GM23338 (cell line): ENCODE data around the gene NOSIP. TPM values are rescaled to one million over a fixed set of nuclear protein-coding genes. Genes with fewer than 3 reads are reported as not detected.

Experiments used
- ATAC-seq: fragments of 200-7000 bp; cut with Tn5 transposase; 3 replicates; pipeline ENCODE4 v1.9.1; 2020
- DNase-seq: peaks from one replicate; pipeline ENCODE4 v3.0.0-alpha.2; 2015; ENCODE audit warnings: low spot score
- H2AFZ ChIP-seq: fragments of 200-600 bp; sonication (generic); 2 replicates; pipeline ENCODE4 v1.8.0; 2016; ENCODE audit warnings: antibody characterized with exemption, mild to moderate bottlenecking, moderate library complexity
- H3F3A ChIP-seq: fragments of 200-600 bp; sonication (generic); replicated peaks from 2 replicates; pipeline ENCODE4 v1.8.0; 2017; ENCODE audit warnings: antibody characterized with exemption, mixed run types, low read depth
- H3K27ac ChIP-seq: fragments of 200-600 bp; sonication (generic); 2 replicates; pipeline ENCODE4 v1.6.1; 2016; ENCODE audit warnings: low read depth
- H3K27me3 ChIP-seq: fragments of 200-600 bp; sonication (generic); 2 replicates; pipeline ENCODE4 v1.8.0; 2016; ENCODE audit warnings: mild to moderate bottlenecking, mixed run types, moderate library complexity; ENCODE audit not compliant: insufficient read depth
- H3K36me3 ChIP-seq: fragments of 200-600 bp; sonication (generic); 2 replicates; pipeline ENCODE4 v1.8.0; 2016; ENCODE audit warnings: mild to moderate bottlenecking; ENCODE audit not compliant: insufficient read depth
- H3K4me1 ChIP-seq: fragments of 200-600 bp; sonication (generic); 2 replicates; pipeline ENCODE4 v1.8.0; 2016; ENCODE audit warnings: mild to moderate bottlenecking, moderate library complexity; ENCODE audit not compliant: insufficient read depth
- H3K4me2 ChIP-seq: fragments of 200-600 bp; sonication (generic); 2 replicates; pipeline ENCODE4 v1.7.1; 2017; ENCODE audit warnings: mixed run types
- H3K4me3 ChIP-seq: fragments of 200-600 bp; sonication (generic); 2 replicates; pipeline ENCODE4 v1.6.1; 2016; ENCODE audit warnings: mixed run types
- H3K79me2 ChIP-seq: fragments of 200-600 bp; sonication (generic); replicated peaks from 2 replicates; pipeline ENCODE4 v1.8.0; 2017; ENCODE audit warnings: mild to moderate bottlenecking; ENCODE audit not compliant: insufficient read depth
- H3K9me2 ChIP-seq: fragments of 200-600 bp; sonication (generic); 2 replicates; pipeline ENCODE4 v1.8.0; 2017; ENCODE audit not compliant: insufficient read depth
- H4K20me1 ChIP-seq: fragments of 200-600 bp; sonication (generic); replicated peaks from 2 replicates; pipeline ENCODE4 v1.8.0; 2017; ENCODE audit warnings: mild to moderate bottlenecking; ENCODE audit not compliant: insufficient read depth
- H3K27ac Mint-ChIP-seq: 2 replicates; pipeline ENCODE4 v1.8.0; 2020; ENCODE audit warnings: inconsistent platforms, mild to moderate bottlenecking, moderate library complexity, mixed read lengths
- H3K27me3 Mint-ChIP-seq: 3 replicates; pipeline ENCODE4 v1.8.0; 2022; ENCODE audit warnings: low read depth, mild to moderate bottlenecking, moderate library complexity, mixed read lengths, inconsistent platforms; ENCODE audit not compliant: insufficient read depth, poor library complexity
- H3K36me3 Mint-ChIP-seq: 3 replicates; pipeline ENCODE4 v1.8.0; 2021; ENCODE audit warnings: low read depth, mild to moderate bottlenecking, inconsistent platforms, moderate library complexity, mixed read lengths
- H3K4me1 Mint-ChIP-seq: 3 replicates; pipeline ENCODE4 v1.8.0; 2020; ENCODE audit warnings: mild to moderate bottlenecking, inconsistent platforms, mixed read lengths
- H3K4me3 Mint-ChIP-seq: 3 replicates; pipeline ENCODE4 v1.8.0; 2021; ENCODE audit warnings: moderate library complexity, mild to moderate bottlenecking, inconsistent platforms, mixed read lengths
- H3K9me3 Mint-ChIP-seq: 3 replicates; pipeline ENCODE4 v1.8.0; 2020; ENCODE audit warnings: moderate library complexity, mild to moderate bottlenecking, inconsistent platforms, mixed read lengths
- CREB1 ChIP-seq: fragments of 250-450 bp; sonication (Bioruptor Pico); IDR thresholded peaks from 2 replicates; pipeline ENCODE4 v1.5.0; 2020; ENCODE audit warnings: low read depth, mild to moderate bottlenecking, moderate library complexity
- ZNF114 ChIP-seq: fragments of 250-450 bp; sonication (Bioruptor Pico); IDR thresholded peaks from 2 replicates; pipeline ENCODE4 v1.5.0; 2020; ENCODE audit warnings: mild to moderate bottlenecking, moderate library complexity
- polyA plus RNA-seq: library from polyadenylated mRNA; unstranded; fragments of >200 nt; fragmentation: Nextera tagmentation; extraction: Ambion mirVana; gene quantifications from 2 replicates; pipeline ENCODE4 v1.2.1, GENCODE V29; 2016
- total RNA-seq: library from RNA; depleted of rRNA; stranded (reverse); fragments of >200 nt; shearing (Covaris generic); gene quantifications from 2 replicates; pipeline ENCODE4 v1.2.3, GENCODE V29; 2014
- TF ChIP-seq, protein P1 (sequence below), 2 experiments: fragments of 200-600 bp in 1 of 2; sonication (generic) in 1 of 2; conservative IDR thresholded peaks; 2 replicates each; pipeline versions ENCODE4 v1.5.1 to v1.6.1; 2016 to 2017; ENCODE audit warnings: antibody characterized with exemption in 2 of 2, low read depth in 2 of 2, mild to moderate bottlenecking in 2 of 2, moderate library complexity in 1 of 2
- TF ChIP-seq, protein P2 (sequence below): IDR thresholded peaks from one replicate; pipeline ENCODE4 v1.6.1; 2018; ENCODE audit warnings: antibody characterized with exemption; ENCODE audit not compliant: unreplicated experiment

The NOSIP gene
- total and polyA plus RNA-seq, 2 experiments from 2014 or later = 88.5 to 143 TPM

DNA sequence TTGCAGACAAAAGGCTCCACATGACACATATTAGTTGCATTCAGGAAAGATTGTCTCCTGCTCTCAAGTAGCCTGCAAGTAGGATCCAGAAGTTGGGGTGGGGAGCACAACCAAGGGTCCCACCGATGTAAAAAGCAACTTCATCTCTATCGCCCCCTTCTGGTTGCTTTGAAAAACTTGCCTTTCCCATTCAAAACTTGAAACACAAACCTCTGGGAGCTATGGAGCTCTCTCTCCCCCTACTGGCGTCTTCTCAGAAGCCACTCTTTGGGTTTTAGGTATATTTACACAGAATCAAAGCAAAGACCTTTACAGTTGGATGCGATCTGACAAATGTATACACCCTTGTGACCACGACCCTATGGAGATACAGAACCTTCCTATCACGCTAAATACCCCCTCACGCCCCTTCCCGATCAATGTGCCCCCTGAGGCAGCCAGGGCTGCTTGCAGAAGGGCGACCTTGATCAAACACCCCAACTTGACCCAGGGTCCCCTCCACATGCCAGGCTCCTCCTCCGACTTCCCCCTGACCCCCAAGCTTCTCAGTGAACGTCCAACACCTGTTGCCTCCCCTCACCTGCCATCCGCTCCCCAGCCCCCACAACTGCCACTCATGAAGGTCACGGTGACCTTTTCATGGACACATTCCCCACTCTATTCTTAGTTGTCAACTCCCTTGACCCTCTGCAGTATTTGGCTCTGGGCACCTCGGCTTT, 10.1 kb downstream of the NOSIP start:
- ATAC-seq (peak; percentile 89), DNase-seq (peak; percentile 96)
- Histone ChIP-seq H3K27ac (no peak overlapping the region; the same call in 1 of the 2 replicates), H3K27me3 (no peaks in the 10 kb centered on the region), H3K4me1 (peaks cover 13% of the 10 kb centered on the region), H3F3A (peaks cover 23% of the 10 kb centered on the region; the same call in 1 of the 2 replicates), H3K9me2 (no peaks in the 10 kb centered on the region), H4K20me1 (peaks cover 14% of the 10 kb centered on the region; the same call in 1 of the 2 replicates), H3K4me3 (no peak overlapping the region; the same call in 1 of the 2 replicates), H3K79me2 (peaks cover 55% of the 10 kb centered on the region), H3K4me2 (no peak overlapping the region), H3K36me3 (no peaks in the 10 kb centered on the region), H2AFZ (no peak overlapping the region)
- H3K36me3 Mint-ChIP-seq = peaks cover 13% of the 10 kb centered on the region; the same call in 2 of the 3 replicates
- H3K27me3 Mint-ChIP-seq = peaks cover 1% of the 10 kb centered on the region
- no peak for TF ChIP-seq ZNF114 (CRISPR knock-in tag)
- TF ChIP-seq, protein P1, sequence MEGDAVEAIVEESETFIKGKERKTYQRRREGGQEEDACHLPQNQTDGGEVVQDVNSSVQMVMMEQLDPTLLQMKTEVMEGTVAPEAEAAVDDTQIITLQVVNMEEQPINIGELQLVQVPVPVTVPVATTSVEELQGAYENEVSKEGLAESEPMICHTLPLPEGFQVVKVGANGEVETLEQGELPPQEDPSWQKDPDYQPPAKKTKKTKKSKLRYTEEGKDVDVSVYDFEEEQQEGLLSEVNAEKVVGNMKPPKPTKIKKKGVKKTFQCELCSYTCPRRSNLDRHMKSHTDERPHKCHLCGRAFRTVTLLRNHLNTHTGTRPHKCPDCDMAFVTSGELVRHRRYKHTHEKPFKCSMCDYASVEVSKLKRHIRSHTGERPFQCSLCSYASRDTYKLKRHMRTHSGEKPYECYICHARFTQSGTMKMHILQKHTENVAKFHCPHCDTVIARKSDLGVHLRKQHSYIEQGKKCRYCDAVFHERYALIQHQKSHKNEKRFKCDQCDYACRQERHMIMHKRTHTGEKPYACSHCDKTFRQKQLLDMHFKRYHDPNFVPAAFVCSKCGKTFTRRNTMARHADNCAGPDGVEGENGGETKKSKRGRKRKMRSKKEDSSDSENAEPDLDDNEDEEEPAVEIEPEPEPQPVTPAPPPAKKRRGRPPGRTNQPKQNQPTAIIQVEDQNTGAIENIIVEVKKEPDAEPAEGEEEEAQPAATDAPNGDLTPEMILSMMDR (conservative IDR thresholded peaks at IDR 0.05; ENCODE audit: low read depth in 2 of 2) = peak; percentile 98 to 100
- H3K4me3 Mint-ChIP-seq = 0 out of 3 replicates have a peak overlapping the region, but pooled peaks have one; percentile 35
- H3K27ac Mint-ChIP-seq = peak overlapping the region; percentile 91
- peaks cover 13% of the 10 kb centered on the region; the same call in 2 of the 3 replicates for H3K4me1 Mint-ChIP-seq
- H3K9me3 Mint-ChIP-seq = no peaks in the 10 kb centered on the region

DNA sequence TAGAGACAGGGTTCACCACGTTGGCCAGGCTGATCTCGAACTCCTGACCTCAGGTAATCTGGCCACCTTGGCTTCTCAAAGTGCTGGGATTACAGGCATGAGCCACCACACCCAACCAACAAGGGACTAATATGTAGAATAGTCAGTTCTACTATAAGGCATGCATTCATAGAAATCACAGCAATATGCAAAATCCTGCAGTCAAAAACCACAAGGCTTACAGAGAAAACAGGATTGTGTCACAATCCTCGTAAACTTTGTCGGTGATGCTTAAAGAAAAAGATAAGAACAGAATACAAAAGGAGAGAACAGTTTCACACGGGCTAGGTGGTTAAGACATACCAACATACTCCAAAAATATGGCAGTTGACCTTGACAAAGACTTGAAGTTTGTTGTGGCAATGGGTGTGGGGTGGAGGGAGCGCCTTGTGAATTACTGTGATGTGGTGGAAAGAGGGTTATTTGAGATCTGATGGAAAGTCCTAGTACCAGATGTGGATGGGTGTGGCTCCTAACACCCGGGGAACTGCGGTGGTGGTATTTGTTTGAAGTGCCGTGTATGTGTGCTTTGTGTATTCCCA, 12.4 kb downstream of the NOSIP start:
- Mint-ChIP-seq H3K4me3 (no peak overlapping the region; the same call in 2 of the 3 replicates), H3K9me3 (no peaks in the 10 kb centered on the region), H3K4me1 (peaks cover 13% of the 10 kb centered on the region; the same call in 2 of the 3 replicates), H3K36me3 (no peaks in the 10 kb centered on the region; the same call in 2 of the 3 replicates), H3K27me3 (no peaks in the 10 kb centered on the region), H3K27ac (no peak overlapping the region)
- Histone ChIP-seq H3K27ac (peak overlapping the region; percentile 39; the same call in 1 of the 2 replicates), H3K4me3 (no peak overlapping the region), H3K79me2 (peaks cover 60% of the 10 kb centered on the region), H2AFZ (no peak overlapping the region), H3K4me1 (peaks cover 13% of the 10 kb centered on the region), H3K27me3 (no peaks in the 10 kb centered on the region), H3K4me2 (no peak overlapping the region), H3K9me2 (no peaks in the 10 kb centered on the region), H3K36me3 (no peaks in the 10 kb centered on the region), H4K20me1 (peaks cover 17% of the 10 kb centered on the region), H3F3A (peaks cover 17% of the 10 kb centered on the region; the same call in 1 of the 2 replicates)
- TF ChIP-seq CREB1 (CRISPR knock-in tag) = no peak
- TF ChIP-seq, protein P2, sequence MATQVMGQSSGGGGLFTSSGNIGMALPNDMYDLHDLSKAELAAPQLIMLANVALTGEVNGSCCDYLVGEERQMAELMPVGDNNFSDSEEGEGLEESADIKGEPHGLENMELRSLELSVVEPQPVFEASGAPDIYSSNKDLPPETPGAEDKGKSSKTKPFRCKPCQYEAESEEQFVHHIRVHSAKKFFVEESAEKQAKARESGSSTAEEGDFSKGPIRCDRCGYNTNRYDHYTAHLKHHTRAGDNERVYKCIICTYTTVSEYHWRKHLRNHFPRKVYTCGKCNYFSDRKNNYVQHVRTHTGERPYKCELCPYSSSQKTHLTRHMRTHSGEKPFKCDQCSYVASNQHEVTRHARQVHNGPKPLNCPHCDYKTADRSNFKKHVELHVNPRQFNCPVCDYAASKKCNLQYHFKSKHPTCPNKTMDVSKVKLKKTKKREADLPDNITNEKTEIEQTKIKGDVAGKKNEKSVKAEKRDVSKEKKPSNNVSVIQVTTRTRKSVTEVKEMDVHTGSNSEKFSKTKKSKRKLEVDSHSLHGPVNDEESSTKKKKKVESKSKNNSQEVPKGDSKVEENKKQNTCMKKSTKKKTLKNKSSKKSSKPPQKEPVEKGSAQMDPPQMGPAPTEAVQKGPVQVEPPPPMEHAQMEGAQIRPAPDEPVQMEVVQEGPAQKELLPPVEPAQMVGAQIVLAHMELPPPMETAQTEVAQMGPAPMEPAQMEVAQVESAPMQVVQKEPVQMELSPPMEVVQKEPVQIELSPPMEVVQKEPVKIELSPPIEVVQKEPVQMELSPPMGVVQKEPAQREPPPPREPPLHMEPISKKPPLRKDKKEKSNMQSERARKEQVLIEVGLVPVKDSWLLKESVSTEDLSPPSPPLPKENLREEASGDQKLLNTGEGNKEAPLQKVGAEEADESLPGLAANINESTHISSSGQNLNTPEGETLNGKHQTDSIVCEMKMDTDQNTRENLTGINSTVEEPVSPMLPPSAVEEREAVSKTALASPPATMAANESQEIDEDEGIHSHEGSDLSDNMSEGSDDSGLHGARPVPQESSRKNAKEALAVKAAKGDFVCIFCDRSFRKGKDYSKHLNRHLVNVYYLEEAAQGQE = no peak
- no peak for DNase-seq
- no peak for ATAC-seq
